Fibroblast of villous mesenchyme (primary cell): ENCODE data around the gene TMEM178A. TPM values are rescaled to one million over a fixed set of nuclear protein-coding genes. Genes with fewer than 3 reads are reported as not detected.

Source experiments
- DNase-seq: peaks from one replicate; pipeline ENCODE4 v3.0.0-alpha.2; 2010; ENCODE audit warnings: low read depth
- H3K4me3 ChIP-seq: 2 replicates; pipeline ENCODE4 v1.5.1; 2011; ENCODE audit warnings: low read depth, mild to moderate bottlenecking, low read length
- CTCF ChIP-seq: IDR thresholded peaks from 2 replicates; pipeline ENCODE4 v1.5.1; 2012; ENCODE audit warnings: low read depth, mild to moderate bottlenecking, low read length; ENCODE audit not compliant: insufficient read depth
- total RNA-seq: library from RNA; depleted of rRNA; stranded (reverse); fragments of >200 nt; gene quantifications from 2 replicates; pipeline ENCODE4 v1.2.3, GENCODE V29; 2012

Gene TMEM178A
- total RNA-seq, 1 donor, result 0.43 TPM

- no peak for TF ChIP-seq CTCF
- DNase-seq, result no peak
- H3K4me3 ChIP-seq, result no peak overlapping the region
Observed at GRCh38 chr2:39706312-39706711, 40.6 kb downstream of the TMEM178A start.

GRCh38 chr2:39706945-39707344 lies 41.2 kb downstream of the TMEM178A start:
- no peak for TF ChIP-seq CTCF
- H3K4me3 ChIP-seq, result no peak overlapping the region
- DNase-seq, result no peak

GRCh38 chr2:39708003-39708402 lies 42.3 kb downstream of the TMEM178A start:
- no peak for TF ChIP-seq CTCF
- H3K4me3 ChIP-seq, result no peak overlapping the region
- DNase-seq, result no peak

- no peak for DNase-seq
- no peak for TF ChIP-seq CTCF
- no peak overlapping the region for H3K4me3 ChIP-seq
Observed at GRCh38 chr2:39710807-39711206, 45.1 kb downstream of the TMEM178A start.

- H3K4me3 ChIP-seq, result no peak overlapping the region
- no peak for TF ChIP-seq CTCF
- DNase-seq, result no peak
Observed at GRCh38 chr2:39712953-39713352, 47.2 kb downstream of the TMEM178A start.

- no peak for DNase-seq
- H3K4me3 ChIP-seq, result no peak overlapping the region
- TF ChIP-seq CTCF, result no peak
Observed at GRCh38 chr2:39715095-39715494, 49.4 kb downstream of the TMEM178A start.

GRCh38 chr2:39715822-39716221 lies 50.1 kb downstream of the TMEM178A start:
- H3K4me3 ChIP-seq, result no peak overlapping the region
- DNase-seq, result no peak
- no peak for TF ChIP-seq CTCF
